GM10248 (cell line): ENCODE results near the gene NOTCH3.

Source experiments
- CTCF ChIA-PET: fragments of 300-600 bp; sonication (Branson Sonifier 250); formaldehyde crosslinking; extraction: SDS; loops from one replicate; lab custom pipeline; 2021; ENCODE audit warnings: antibody characterized with exemption; lab: Yijun Ruan, JAX
- POLR2A ChIA-PET: fragments of 350-650 bp; sonication (Branson Sonifier 250); formaldehyde crosslinking; extraction: SDS; loops from one replicate; lab custom pipeline; 2020; ENCODE audit warnings: antibody characterized with exemption; lab: Yijun Ruan, JAX
- DNase-seq: peaks from one replicate; pipeline ENCODE4 v3.0.0; 2012; ENCODE audit errors: extremely low spot score
- CTCF ChIP-seq: IDR thresholded peaks from 2 replicates; pipeline ENCODE4 v1.5.1; 2012; ENCODE audit warnings: mild to moderate bottlenecking, low read depth; ENCODE audit errors: extremely low read depth, missing control alignments, control extremely low read depth

Gene NOTCH3

GRCh38 chr19:15122331-15123030, 78.3 kb downstream of the NOTCH3 start:
- TF ChIP-seq CTCF = no peak
- ChIA-PET POLR2A (no interaction called here), CTCF (interaction anchor here (1.5 to 2.0 kb wide), 2 partner anchors 22 to 27 kb away, joined by 4 to 8 read pairs; no protein-coding TSS in a partner anchor)
- DNase-seq = no peak

GRCh38 chr19:15120135-15121026, 80.4 kb downstream of the NOTCH3 start:
- ChIA-PET POLR2A (no interaction called here), CTCF (interaction anchor here (1.6 to 2.1 kb wide), 2 partner anchors 19 to 22 kb away, joined by 3 to 9 read pairs; no protein-coding TSS in a partner anchor)
- no peak for DNase-seq
- no peak for TF ChIP-seq CTCF

- ChIA-PET CTCF (interaction anchor here (2.1 kb wide), 1 partner anchor 17 kb away, joined by 9 read pairs; no protein-coding TSS in a partner anchor), POLR2A (interaction anchor here (0.6 kb wide), 1 partner anchor 107 kb away, joined by 7 read pairs; no protein-coding TSS in a partner anchor)
- TF ChIP-seq CTCF = no peak
- DNase-seq = no peak
These were observed 81.9 kb downstream of the NOTCH3 start for GRCh38 chr19:15118789-15119494.

GRCh38 chr19:15118248-15118647, 82.5 kb downstream of the NOTCH3 start:
- TF ChIP-seq CTCF = no peak
- ChIA-PET CTCF (interaction anchor here (2.1 kb wide), 1 partner anchor 17 kb away, joined by 9 read pairs; no protein-coding TSS in a partner anchor), POLR2A (interaction anchor here (0.6 kb wide), 2 partner anchors 96 to 108 kb away, joined by 3 to 7 read pairs; no protein-coding TSS in a partner anchor)

GRCh38 chr19:15116856-15117255, 83.9 kb downstream of the NOTCH3 start:
- CTCF ChIA-PET = interaction anchor here (1.4 kb wide), 1 partner anchor 25 kb away, joined by 3 read pairs; no protein-coding TSS in a partner anchor
- no peak for DNase-seq
- no peak for TF ChIP-seq CTCF
- POLR2A ChIA-PET = no interaction called here

More at GRCh38 chr19:15118248-15118647, 82.5 kb downstream of the NOTCH3 start:
- DNase-seq = no peak
